22Rv1 (cell line): ENCODE results near the gene ZNF738.

Experiments
- CTCF ChIP-seq: fragments of 450-650 bp; IDR thresholded peaks from 2 replicates; pipeline ENCODE4 v1.5.1; 2017; ENCODE audit warnings: mild to moderate bottlenecking
- ZFX ChIP-seq: fragments of 450-650 bp; IDR thresholded peaks from 2 replicates; pipeline ENCODE4 v1.6.1; 2017; ENCODE audit warnings: antibody characterized with exemption, borderline replicate concordance

- no peak for TF ChIP-seq CTCF
- TF ChIP-seq ZFX = no peak
Measured at GRCh38 chr19:21321996-21322395, 36.8 kb upstream of the ZNF738 start.
